ENCODE results near the gene KCNJ6. TPM values are rescaled to one million over a fixed set of nuclear protein-coding genes. Genes with fewer than 3 reads are reported as not detected.

KCNJ6 gene
- total RNA-seq, 1 experiment from 2014 or later: not detected

DNA sequence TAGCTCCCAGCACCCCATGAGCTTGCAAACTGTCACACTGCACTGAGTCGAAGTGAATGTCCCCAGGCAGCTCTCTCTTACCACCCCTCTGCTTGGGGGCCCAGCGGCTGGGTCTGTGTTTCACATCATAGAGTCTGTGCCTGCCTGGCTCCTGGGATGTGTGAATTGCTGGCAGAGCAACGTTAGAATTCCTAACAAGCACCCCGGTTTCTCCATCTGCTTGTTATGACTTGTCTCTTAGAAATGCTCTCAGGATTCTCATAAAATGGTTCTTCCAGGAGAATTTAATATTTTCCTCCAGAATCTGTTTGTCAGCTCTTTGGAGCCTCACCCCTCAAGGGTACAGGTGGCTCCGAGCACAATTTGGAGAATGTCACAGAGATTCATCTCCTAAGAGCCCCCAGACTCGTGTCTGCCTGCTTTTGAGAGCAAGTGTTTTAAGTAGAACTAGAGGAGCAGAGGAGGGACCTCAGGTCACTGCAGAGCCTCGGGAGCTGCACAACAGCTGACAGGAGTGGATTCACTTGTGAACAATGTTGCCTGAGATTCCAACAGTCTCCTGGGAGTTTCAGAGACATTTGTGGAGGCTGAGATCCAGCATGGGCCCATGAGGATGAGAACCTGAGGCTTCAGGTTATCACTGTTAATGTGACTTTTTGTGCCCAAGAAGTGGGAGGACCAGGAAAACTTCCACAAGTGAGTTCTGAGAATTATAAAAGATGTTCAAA is 131.5 kb downstream of the KCNJ6 start:
- no TSS peak for BruUV-seq (replicated peaks)
- intact Hi-C loops (cut with micrococcal nuclease): no loop called here
- no peak overlapping the region for H2AFZ ChIP-seq (ENCODE audit: low read depth, low read length, poor library complexity, severe bottlenecking)

More for the DNA sequence above, 131.5 kb downstream of the KCNJ6 start:
- TF ChIP-seq EZH2phosphoT487 (IDR thresholded peaks at IDR 0.05; ENCODE audit: borderline replicate concordance) (no peak), RAD21 (IDR thresholded peaks at IDR 0.05; ENCODE audit: low read depth) (no peak), SP1 (IDR thresholded peaks at IDR 0.05; ENCODE audit: low read depth) (no peak), EZH2 (IDR thresholded peaks at IDR 0.05) (no peak), FOSL1 (IDR thresholded peaks at IDR 0.05; ENCODE audit: low read depth) (no peak), CBX3 (IDR thresholded peaks at IDR 0.05; ENCODE audit: low read depth) (no peak), ZNF274 (IDR thresholded peaks at IDR 0.05; ENCODE audit: low read depth, low read length) (no peak), POLR2AphosphoS5 (IDR thresholded peaks at IDR 0.05; ENCODE audit: low read depth, low read length) (no peak)
- TF ChIP-seq, protein P1, sequence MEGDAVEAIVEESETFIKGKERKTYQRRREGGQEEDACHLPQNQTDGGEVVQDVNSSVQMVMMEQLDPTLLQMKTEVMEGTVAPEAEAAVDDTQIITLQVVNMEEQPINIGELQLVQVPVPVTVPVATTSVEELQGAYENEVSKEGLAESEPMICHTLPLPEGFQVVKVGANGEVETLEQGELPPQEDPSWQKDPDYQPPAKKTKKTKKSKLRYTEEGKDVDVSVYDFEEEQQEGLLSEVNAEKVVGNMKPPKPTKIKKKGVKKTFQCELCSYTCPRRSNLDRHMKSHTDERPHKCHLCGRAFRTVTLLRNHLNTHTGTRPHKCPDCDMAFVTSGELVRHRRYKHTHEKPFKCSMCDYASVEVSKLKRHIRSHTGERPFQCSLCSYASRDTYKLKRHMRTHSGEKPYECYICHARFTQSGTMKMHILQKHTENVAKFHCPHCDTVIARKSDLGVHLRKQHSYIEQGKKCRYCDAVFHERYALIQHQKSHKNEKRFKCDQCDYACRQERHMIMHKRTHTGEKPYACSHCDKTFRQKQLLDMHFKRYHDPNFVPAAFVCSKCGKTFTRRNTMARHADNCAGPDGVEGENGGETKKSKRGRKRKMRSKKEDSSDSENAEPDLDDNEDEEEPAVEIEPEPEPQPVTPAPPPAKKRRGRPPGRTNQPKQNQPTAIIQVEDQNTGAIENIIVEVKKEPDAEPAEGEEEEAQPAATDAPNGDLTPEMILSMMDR (IDR thresholded peaks at IDR 0.05 in 2 of 3, conservative IDR thresholded peaks at IDR 0.05 in 1 of 3; ENCODE audit: borderline replicate concordance in 1 of 3, insufficient read depth in 1 of 3, low read depth in 2 of 3, low read length in 2 of 3): no peak
- TF ChIP-seq, protein P2, sequence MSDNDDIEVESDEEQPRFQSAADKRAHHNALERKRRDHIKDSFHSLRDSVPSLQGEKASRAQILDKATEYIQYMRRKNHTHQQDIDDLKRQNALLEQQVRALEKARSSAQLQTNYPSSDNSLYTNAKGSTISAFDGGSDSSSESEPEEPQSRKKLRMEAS (IDR thresholded peaks at IDR 0.05): no peak
- TF ChIP-seq, protein P3, sequence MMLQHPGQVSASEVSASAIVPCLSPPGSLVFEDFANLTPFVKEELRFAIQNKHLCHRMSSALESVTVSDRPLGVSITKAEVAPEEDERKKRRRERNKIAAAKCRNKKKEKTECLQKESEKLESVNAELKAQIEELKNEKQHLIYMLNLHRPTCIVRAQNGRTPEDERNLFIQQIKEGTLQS (IDR thresholded peaks at IDR 0.05): no peak
- H3K9me2 ChIP-seq (ENCODE audit: insufficient read depth): no peaks in the 10 kb centered on the region
- DNase-seq (ENCODE audit: low read depth, low spot score) (no peak), ATAC-seq (no peak)
- H3K9ac ChIP-seq (ENCODE audit: low read length): no peak overlapping the region
- no peaks in the 10 kb centered on the region for H3K79me2 ChIP-seq (ENCODE audit: insufficient read depth, low read length)
- H4K20me1 ChIP-seq (ENCODE audit: insufficient read depth): no peaks in the 10 kb centered on the region
- no peaks in the 10 kb centered on the region for H3K4me1 ChIP-seq (ENCODE audit: control insufficient read depth in 1 of 2, insufficient read depth in 2 of 2, low read length in 2 of 2)
- H3K4me3 ChIP-seq (replicated peaks in 1 of 2; ENCODE audit: low read depth in 1 of 2, low read length in 2 of 2): no peak overlapping the region
- ChIA-PET POLR2A (no interaction called here), RAD21 (ENCODE audit: low non-redundant PET in 1 of 2, low total read pairs in 2 of 2, uncharacterized antibody in 2 of 2, unreplicated experiment in 2 of 2) (no interaction called here), CTCF (no interaction called here)
- H3K27ac ChIP-seq (ENCODE audit: low read depth, low read length): no peak overlapping the region
- H3K4me2 ChIP-seq (ENCODE audit: low read length): no peak overlapping the region
- H3K36me3 ChIP-seq (ENCODE audit: control insufficient read depth in 1 of 2, insufficient read depth in 2 of 2, low read length in 2 of 2): no peaks in the 10 kb centered on the region
- no peaks in the 10 kb centered on the region for H3K9me3 ChIP-seq (ENCODE audit: control insufficient read depth in 1 of 2, insufficient read depth in 1 of 2, low read depth in 1 of 2, low read length in 2 of 2)
- no peaks in the 10 kb centered on the region for H3K27me3 ChIP-seq (ENCODE audit: insufficient read depth, low read length)

All from HCT116 (cell line).